HL-60 (cell line): ENCODE data around the gene PRPH2.

Experiments
- POLR2AphosphoS5 ChIP-seq: IDR thresholded peaks from 2 replicates; pipeline ENCODE4 v1.6.1; 2012; ENCODE audit warnings: low read depth
- SPI1 ChIP-seq: IDR thresholded peaks from 2 replicates; pipeline ENCODE4 v1.6.1; 2012; ENCODE audit warnings: low read depth, mild to moderate bottlenecking, borderline replicate concordance
- TF ChIP-seq, protein P1 (sequence below): IDR thresholded peaks from one replicate; pipeline ENCODE4 v1.5.1; 2011; ENCODE audit warnings: low read length, control low read depth, inconsistent platforms; ENCODE audit not compliant: insufficient read depth
- TF ChIP-seq, protein P2 (sequence below): IDR thresholded peaks from 2 replicates; pipeline ENCODE4 v1.6.1; 2012; ENCODE audit warnings: low read depth; ENCODE audit not compliant: insufficient replicate concordance

DNA sequence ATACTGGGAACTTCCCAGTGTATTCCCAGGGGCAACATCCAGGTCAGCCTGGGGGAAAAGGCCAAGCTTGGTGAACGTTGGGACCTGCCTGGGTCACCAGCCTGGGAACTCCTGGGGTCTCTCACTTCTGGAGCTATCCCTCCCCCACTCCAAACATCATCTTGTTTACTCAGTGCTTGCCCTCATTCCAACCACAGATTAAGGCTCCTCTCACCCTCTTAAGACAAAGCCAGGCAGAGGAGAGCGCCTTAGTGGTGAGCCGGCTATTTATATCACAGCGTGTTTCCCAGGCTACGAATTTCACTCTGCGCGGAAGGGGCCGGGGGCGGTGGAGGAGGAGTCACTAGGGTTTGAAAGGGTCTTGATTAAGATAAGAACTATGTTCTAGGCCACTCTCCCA lies 12.1 kb downstream of the PRPH2 start:
- TF ChIP-seq, protein P1, sequence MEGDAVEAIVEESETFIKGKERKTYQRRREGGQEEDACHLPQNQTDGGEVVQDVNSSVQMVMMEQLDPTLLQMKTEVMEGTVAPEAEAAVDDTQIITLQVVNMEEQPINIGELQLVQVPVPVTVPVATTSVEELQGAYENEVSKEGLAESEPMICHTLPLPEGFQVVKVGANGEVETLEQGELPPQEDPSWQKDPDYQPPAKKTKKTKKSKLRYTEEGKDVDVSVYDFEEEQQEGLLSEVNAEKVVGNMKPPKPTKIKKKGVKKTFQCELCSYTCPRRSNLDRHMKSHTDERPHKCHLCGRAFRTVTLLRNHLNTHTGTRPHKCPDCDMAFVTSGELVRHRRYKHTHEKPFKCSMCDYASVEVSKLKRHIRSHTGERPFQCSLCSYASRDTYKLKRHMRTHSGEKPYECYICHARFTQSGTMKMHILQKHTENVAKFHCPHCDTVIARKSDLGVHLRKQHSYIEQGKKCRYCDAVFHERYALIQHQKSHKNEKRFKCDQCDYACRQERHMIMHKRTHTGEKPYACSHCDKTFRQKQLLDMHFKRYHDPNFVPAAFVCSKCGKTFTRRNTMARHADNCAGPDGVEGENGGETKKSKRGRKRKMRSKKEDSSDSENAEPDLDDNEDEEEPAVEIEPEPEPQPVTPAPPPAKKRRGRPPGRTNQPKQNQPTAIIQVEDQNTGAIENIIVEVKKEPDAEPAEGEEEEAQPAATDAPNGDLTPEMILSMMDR: no peak
- TF ChIP-seq POLR2AphosphoS5 (no peak), SPI1 (no peak)
- TF ChIP-seq, protein P2, sequence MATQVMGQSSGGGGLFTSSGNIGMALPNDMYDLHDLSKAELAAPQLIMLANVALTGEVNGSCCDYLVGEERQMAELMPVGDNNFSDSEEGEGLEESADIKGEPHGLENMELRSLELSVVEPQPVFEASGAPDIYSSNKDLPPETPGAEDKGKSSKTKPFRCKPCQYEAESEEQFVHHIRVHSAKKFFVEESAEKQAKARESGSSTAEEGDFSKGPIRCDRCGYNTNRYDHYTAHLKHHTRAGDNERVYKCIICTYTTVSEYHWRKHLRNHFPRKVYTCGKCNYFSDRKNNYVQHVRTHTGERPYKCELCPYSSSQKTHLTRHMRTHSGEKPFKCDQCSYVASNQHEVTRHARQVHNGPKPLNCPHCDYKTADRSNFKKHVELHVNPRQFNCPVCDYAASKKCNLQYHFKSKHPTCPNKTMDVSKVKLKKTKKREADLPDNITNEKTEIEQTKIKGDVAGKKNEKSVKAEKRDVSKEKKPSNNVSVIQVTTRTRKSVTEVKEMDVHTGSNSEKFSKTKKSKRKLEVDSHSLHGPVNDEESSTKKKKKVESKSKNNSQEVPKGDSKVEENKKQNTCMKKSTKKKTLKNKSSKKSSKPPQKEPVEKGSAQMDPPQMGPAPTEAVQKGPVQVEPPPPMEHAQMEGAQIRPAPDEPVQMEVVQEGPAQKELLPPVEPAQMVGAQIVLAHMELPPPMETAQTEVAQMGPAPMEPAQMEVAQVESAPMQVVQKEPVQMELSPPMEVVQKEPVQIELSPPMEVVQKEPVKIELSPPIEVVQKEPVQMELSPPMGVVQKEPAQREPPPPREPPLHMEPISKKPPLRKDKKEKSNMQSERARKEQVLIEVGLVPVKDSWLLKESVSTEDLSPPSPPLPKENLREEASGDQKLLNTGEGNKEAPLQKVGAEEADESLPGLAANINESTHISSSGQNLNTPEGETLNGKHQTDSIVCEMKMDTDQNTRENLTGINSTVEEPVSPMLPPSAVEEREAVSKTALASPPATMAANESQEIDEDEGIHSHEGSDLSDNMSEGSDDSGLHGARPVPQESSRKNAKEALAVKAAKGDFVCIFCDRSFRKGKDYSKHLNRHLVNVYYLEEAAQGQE: no peak
